GM12878 (cell line): ENCODE data around the gene PDZD2. TPM values are rescaled to one million over a fixed set of nuclear protein-coding genes. Genes with fewer than 3 reads are reported as not detected.

Experiments
- ATAC-seq: fragments of 200-7000 bp; cut with Tn5 transposase; 3 replicates; pipeline ENCODE4 v1.9.1; 2020; ENCODE audit warnings: mild to moderate bottlenecking, moderate library complexity
- BruUV-seq: library from RNA; stranded (reverse); fragments of 400-500 nt; replicated peaks from 2 replicates; lab custom pipeline; 2021; lab: Mats Ljungman, UMichigan
- CTCF ChIA-PET: fragments of 300-600 bp; sonication (Branson Sonifier 250); formaldehyde crosslinking; extraction: SDS; loops from one replicate; lab custom pipeline; 2021; ENCODE audit warnings: inconsistent platforms; lab: Yijun Ruan, JAX
- POLR2A ChIA-PET: fragments of 350-600 bp; formaldehyde crosslinking; extraction: SDS; loops from one replicate; lab custom pipeline; 2021; ENCODE audit warnings: inconsistent platforms; lab: Charles Lee
- RAD21 ChIA-PET: fragments of 300-600 bp; sonication (Branson Sonifier 250); formaldehyde crosslinking; loops from one replicate; lab custom pipeline; 2023; ENCODE audit warnings: antibody characterized with exemption; ENCODE audit not compliant: unreplicated experiment; lab: Charles Lee
- SMC1A ChIA-PET: fragments of 300-600 bp; sonication (Branson Sonifier 250); formaldehyde crosslinking; loops from one replicate; lab custom pipeline; 2023; ENCODE audit not compliant: unreplicated experiment, uncharacterized antibody; lab: Charles Lee
- DNase-seq: peaks from one replicate; pipeline ENCODE4 v3.0.0-alpha.2; 2011; ENCODE audit warnings: low read depth, low spot score
- FAIRE-seq: peaks from 3 replicates; lab custom pipeline; 2011; peaks lifted over from hg19 to GRCh38; lab: Jason Lieb, UNC
- H2AFZ ChIP-seq: 2 replicates; pipeline ENCODE4 v1.6.0; 2011; ENCODE audit warnings: low read depth, low read length, control low read depth; ENCODE audit not compliant: control insufficient read depth
- H3K27ac ChIP-seq: 2 replicates; pipeline ENCODE4 v1.5.1; 2011; ENCODE audit warnings: control low read depth; ENCODE audit not compliant: control insufficient read depth, insufficient read depth
- H3K27me3 ChIP-seq, 2 experiments: replicated peaks in 1 of 2; 2 replicates each; pipeline versions ENCODE4 v1.6.0 to v1.6.1; 2011; ENCODE audit warnings: low read length in 1 of 2; ENCODE audit not compliant: control insufficient read depth in 2 of 2, insufficient read depth in 2 of 2
- H3K36me3 ChIP-seq, 2 experiments: 2 replicates each; pipeline ENCODE4 v1.5.1; 2011; ENCODE audit warnings: low read length in 1 of 2; ENCODE audit not compliant: control insufficient read depth in 2 of 2, insufficient read depth in 2 of 2
- H3K4me1 ChIP-seq: 2 replicates; pipeline ENCODE4 v1.6.1; 2011; ENCODE audit warnings: mild to moderate bottlenecking, low read length, moderate library complexity, mixed read lengths; ENCODE audit not compliant: control insufficient read depth, insufficient read depth
- H3K4me2 ChIP-seq: 2 replicates; pipeline ENCODE4 v1.6.0; 2011; ENCODE audit warnings: control low read depth; ENCODE audit not compliant: control insufficient read depth, insufficient read depth
- H3K4me3 ChIP-seq: fragments of 200-600 bp; sonication (generic); 2 replicates; pipeline ENCODE4 v1.5.1; 2016
- H3K79me2 ChIP-seq: 2 replicates; pipeline ENCODE4 v1.6.0; 2011; ENCODE audit warnings: low read length; ENCODE audit not compliant: control insufficient read depth, insufficient read depth
- H3K9ac ChIP-seq: 2 replicates; pipeline ENCODE4 v1.8.0; 2011; ENCODE audit warnings: low read length, control low read depth, mixed read lengths; ENCODE audit not compliant: control insufficient read depth, insufficient read depth
- H3K9me3 ChIP-seq: replicated peaks from 3 replicates; pipeline ENCODE4 v1.5.1; 2011; ENCODE audit warnings: mild to moderate bottlenecking, low read length; ENCODE audit not compliant: control insufficient read depth, insufficient read depth
- H4K20me1 ChIP-seq: 2 replicates; pipeline ENCODE4 v1.6.0; 2011; ENCODE audit not compliant: control insufficient read depth, insufficient read depth
- CEBPB ChIP-seq, 2 experiments: fragments of 150-350 bp in 1 of 2; IDR thresholded peaks; 2 replicates each; pipeline ENCODE4 v1.6.1; 2012 to 2014; ENCODE audit warnings: low read depth in 2 of 2, low read length in 2 of 2, borderline replicate concordance in 1 of 2, inconsistent platforms in 1 of 2
- CREM ChIP-seq: IDR thresholded peaks from 2 replicates; pipeline ENCODE4 v1.6.1; 2014; ENCODE audit warnings: antibody characterized with exemption, low read depth
- IKZF1 ChIP-seq: fragments of 450-650 bp; conservative IDR thresholded peaks from 2 replicates; pipeline ENCODE4 v1.6.1; 2017; ENCODE audit warnings: antibody characterized with exemption, mild to moderate bottlenecking
- IKZF2 ChIP-seq, 2 experiments: fragments of 450-650 bp; IDR thresholded peaks; 2 replicates each; pipeline ENCODE4 v1.6.1; 2017; ENCODE audit warnings: mild to moderate bottlenecking in 2 of 2, moderate library complexity in 2 of 2
- MEF2B ChIP-seq: fragments of 450-650 bp; IDR thresholded peaks from 2 replicates; pipeline ENCODE4 v1.6.1; 2018; ENCODE audit warnings: mild to moderate bottlenecking, moderate library complexity; ENCODE audit not compliant: partially characterized antibody, poor library complexity, severe bottlenecking
- MTA3 ChIP-seq: IDR thresholded peaks from 2 replicates; pipeline ENCODE4 v1.6.1; 2012; ENCODE audit warnings: low read length, inconsistent platforms, borderline replicate concordance
- NFYA ChIP-seq: IDR thresholded peaks from 2 replicates; pipeline ENCODE4 v1.6.1; 2011; ENCODE audit warnings: low read depth, mild to moderate bottlenecking, low read length, improper control_type of control experiment, borderline replicate concordance
- NR2F1 ChIP-seq: fragments of 450-650 bp; conservative IDR thresholded peaks from 2 replicates; pipeline ENCODE4 v1.6.1; 2017; ENCODE audit warnings: mild to moderate bottlenecking
- PML ChIP-seq: IDR thresholded peaks from 2 replicates; pipeline ENCODE4 v1.6.1; 2012; ENCODE audit warnings: low read length, inconsistent platforms
- POLR2AphosphoS5 ChIP-seq: IDR thresholded peaks from 2 replicates; pipeline ENCODE4 v1.6.1; 2011; ENCODE audit warnings: mild to moderate bottlenecking, low read length, inconsistent platforms
- RELA ChIP-seq: fragments of 450-650 bp; IDR thresholded peaks from 2 replicates; pipeline ENCODE4 v1.8.0; 2014; ENCODE audit warnings: borderline replicate concordance; ENCODE audit not compliant: partially characterized antibody
- SMAD5 ChIP-seq: IDR thresholded peaks from 2 replicates; pipeline ENCODE4 v1.6.1; 2016; ENCODE audit warnings: antibody characterized with exemption, low read depth
- SMC3 ChIP-seq: IDR thresholded peaks from 2 replicates; pipeline ENCODE4 v1.6.1; 2011; ENCODE audit warnings: low read length, improper control_type of control experiment, borderline replicate concordance
- TARDBP ChIP-seq: IDR thresholded peaks from 2 replicates; pipeline ENCODE4 v1.6.1; 2016; ENCODE audit warnings: borderline replicate concordance
- YBX1 ChIP-seq: fragments of 450-650 bp; IDR thresholded peaks from 2 replicates; pipeline ENCODE4 v1.6.1; 2016; ENCODE audit warnings: antibody characterized with exemption
- YY1 ChIP-seq: IDR thresholded peaks from 2 replicates; pipeline ENCODE4 v1.6.1; 2011; ENCODE audit warnings: low read depth, mild to moderate bottlenecking, low read length
- ZBED1 ChIP-seq: IDR thresholded peaks from 2 replicates; pipeline ENCODE4 v1.6.1; 2016; ENCODE audit warnings: borderline replicate concordance
- WGBS: methylation state at CpG from one replicate; pipeline ENCODE4 v1.1.6; 2016; ENCODE audit warnings: low lambda C conversion rate; ENCODE audit not compliant: insufficient replicate concordance, insufficient coverage; ENCODE audit errors: missing lambda C conversion rate; 5-methylcytosine and 5-hydroxymethylcytosine counted together
- in situ Hi-C: fragments of 300-500 bp; cut with MboI; formaldehyde crosslinking; loops from 9 replicates; pipeline ENCODE4 v1.14.3; 2018; ENCODE audit warnings: mixed read lengths
- intact Hi-C: fragments of 100-400 bp; cut with micrococcal nuclease; formaldehyde crosslinking; loops from one replicate; pipeline ENCODE4 v1.14.2; 2022; ENCODE audit not compliant: unreplicated experiment
- polyA plus RNA-seq, 11 experiments: library from polyadenylated mRNA; depleted of rRNA in 4 of 11; unstranded in 6 of 11; stranded (reverse) in 5 of 11; fragments of >200 nt; fragmentation: Nextera tagmentation in 4 of 11; fragmentation: Illumina TruSeq in 1 of 11; extraction: Ambion mirVana in 4 of 11; extraction: Trizol in 1 of 11; gene quantifications; 1 replicate in 1 of 11; 2 replicates in 10 of 11; pipeline versions ENCODE4 v1.2.1 to v1.2.3, GENCODE V29; 2011 to 2016; ENCODE audit warnings: inconsistent platforms in 2 of 11, missing spikeins in 2 of 11, low read depth in 1 of 11
- total RNA-seq, 4 experiments: library from RNA; depleted of rRNA in 3 of 4; stranded (reverse); fragments of >200 nt in 3 of 4; fragmentation: Illumina TruSeq in 1 of 4; extraction: Trizol in 1 of 4; gene quantifications; 2 replicates each; pipeline versions ENCODE4 v1.2.1 to v1.2.3, GENCODE V29; 2013 to 2021
- TF ChIP-seq, protein P1 (sequence below): IDR thresholded peaks from 2 replicates; pipeline ENCODE4 v1.6.1; 2012; ENCODE audit warnings: low read depth, low read length, improper control_type of control experiment
- TF ChIP-seq, protein P2 (sequence below): IDR thresholded peaks from 2 replicates; pipeline ENCODE4 v1.6.1; 2011; ENCODE audit warnings: mild to moderate bottlenecking, low read depth, low read length, moderate library complexity; ENCODE audit not compliant: insufficient replicate concordance

The PDZD2 gene
- total and polyA plus RNA-seq, 10 of the 15 experiments (the other 5 are each of a cell fraction or from before 2014, with no cell fraction given) = 0.01 to 0.58 (median 0.29) TPM; not detected in 3

- H3K4me2 ChIP-seq = no peak overlapping the region
- no peak overlapping the region for H3K9ac ChIP-seq
- ChIA-PET SMC1A (interaction anchor here (0.6 kb wide), 1 partner anchor 856 kb away, joined by 4 read pairs; no protein-coding TSS in a partner anchor), POLR2A (no interaction called here), CTCF (no interaction called here), RAD21 (no interaction called here)
- H3K36me3 ChIP-seq = no peaks in the 10 kb centered on the region
- peaks cover 0 to 4% of the 10 kb centered on the region in 2 experiments; a peak in 2 of 4 replicates for H3K27me3 ChIP-seq
- DNase-seq (no peak), ATAC-seq (no peak), FAIRE-seq (no peak)
- TF ChIP-seq PML (no peak), YBX1 (no peak), RELA (no peak), MTA3 (no peak), SMAD5 (no peak)
- TF ChIP-seq, protein P1, sequence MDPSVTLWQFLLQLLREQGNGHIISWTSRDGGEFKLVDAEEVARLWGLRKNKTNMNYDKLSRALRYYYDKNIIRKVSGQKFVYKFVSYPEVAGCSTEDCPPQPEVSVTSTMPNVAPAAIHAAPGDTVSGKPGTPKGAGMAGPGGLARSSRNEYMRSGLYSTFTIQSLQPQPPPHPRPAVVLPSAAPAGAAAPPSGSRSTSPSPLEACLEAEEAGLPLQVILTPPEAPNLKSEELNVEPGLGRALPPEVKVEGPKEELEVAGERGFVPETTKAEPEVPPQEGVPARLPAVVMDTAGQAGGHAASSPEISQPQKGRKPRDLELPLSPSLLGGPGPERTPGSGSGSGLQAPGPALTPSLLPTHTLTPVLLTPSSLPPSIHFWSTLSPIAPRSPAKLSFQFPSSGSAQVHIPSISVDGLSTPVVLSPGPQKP = no peak
- H3K9me3 ChIP-seq = no peaks in the 10 kb centered on the region
- H3K79me2 ChIP-seq = no peaks in the 10 kb centered on the region
- no peak overlapping the region for H2AFZ ChIP-seq
- no TSS peak for BruUV-seq
- 22% methylated on average over 10 of the region's 10 CpGs for WGBS
- H3K4me3 ChIP-seq = no peak overlapping the region
- intact Hi-C loops = no loop called here
- no peaks in the 10 kb centered on the region for H3K4me1 ChIP-seq
- H4K20me1 ChIP-seq = no peaks in the 10 kb centered on the region
- in situ Hi-C loops = no loop called here
- H3K27ac ChIP-seq = no peak overlapping the region
These were observed 116.8 kb downstream of the PDZD2 start for GRCh38 chr5:31755676-31756230.

DNA sequence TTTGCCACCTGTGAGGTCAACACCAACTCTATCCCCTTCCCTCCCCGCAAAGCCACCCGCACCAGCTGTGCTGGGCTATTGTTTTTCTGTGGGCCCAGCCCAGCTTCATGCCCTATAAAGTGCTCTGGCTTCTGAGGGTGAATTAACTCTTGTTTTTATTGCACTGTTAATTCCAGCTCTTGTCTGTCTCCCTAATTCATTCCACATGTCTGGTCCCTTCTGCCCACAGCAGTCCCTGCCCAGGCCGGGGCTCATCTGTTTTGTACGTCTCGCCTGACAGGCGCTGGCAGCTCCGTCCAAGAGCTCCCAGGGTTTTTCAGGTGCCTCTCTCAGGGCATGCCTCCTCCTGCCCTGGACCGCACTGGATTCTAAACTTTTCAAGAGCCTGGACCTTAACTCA lies 118.9 kb downstream of the PDZD2 start:
- POLR2A ChIA-PET = no interaction called here
- Histone ChIP-seq H3K79me2 (no peaks in the 10 kb centered on the region), H4K20me1 (no peaks in the 10 kb centered on the region), H3K4me2 (no peak overlapping the region), H3K9ac (no peak overlapping the region)
- FAIRE-seq = no peak
- SMC1A ChIA-PET = no interaction called here
- CTCF ChIA-PET = no interaction called here
- WGBS = 87% methylated on average over 8 of the region's 8 CpGs
- TF ChIP-seq YY1 (no peak), SMC3 (no peak), NR2F1 (no peak), ZBED1 (no peak), IKZF1 (no peak), POLR2AphosphoS5 (no peak), NFYA (no peak), IKZF2 (IDR thresholded peaks at IDR 0.05) (no peak), MEF2B (no peak), CREM (no peak), CEBPB (IDR thresholded peaks at IDR 0.05; ENCODE audit: borderline replicate concordance in 1 of 2, low read depth in 2 of 2, low read length in 2 of 2) (no peak), TARDBP (no peak)
- TF ChIP-seq, protein P2, sequence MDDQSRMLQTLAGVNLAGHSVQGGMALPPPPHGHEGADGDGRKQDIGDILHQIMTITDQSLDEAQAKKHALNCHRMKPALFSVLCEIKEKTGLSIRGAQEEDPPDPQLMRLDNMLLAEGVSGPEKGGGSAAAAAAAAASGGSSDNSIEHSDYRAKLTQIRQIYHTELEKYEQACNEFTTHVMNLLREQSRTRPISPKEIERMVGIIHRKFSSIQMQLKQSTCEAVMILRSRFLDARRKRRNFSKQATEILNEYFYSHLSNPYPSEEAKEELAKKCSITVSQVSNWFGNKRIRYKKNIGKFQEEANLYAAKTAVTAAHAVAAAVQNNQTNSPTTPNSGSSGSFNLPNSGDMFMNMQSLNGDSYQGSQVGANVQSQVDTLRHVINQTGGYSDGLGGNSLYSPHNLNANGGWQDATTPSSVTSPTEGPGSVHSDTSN = no peak
- TF ChIP-seq, all 136 proteins: peak for 0
- no peak for ATAC-seq
- no peaks in the 10 kb centered on the region for H3K9me3 ChIP-seq
- no peak overlapping the region for H3K27ac ChIP-seq
- no peak overlapping the region for H3K4me3 ChIP-seq
- H2AFZ ChIP-seq = no peak overlapping the region
- no peaks in the 10 kb centered on the region for H3K36me3 ChIP-seq
- intact Hi-C loops = no loop called here
- no TSS peak for BruUV-seq
- no peak for DNase-seq
- H3K27me3 ChIP-seq = peaks cover 0 to 4% of the 10 kb centered on the region in 2 experiments; a peak in 1 of 4 replicates
- in situ Hi-C loops = no loop called here
- no peaks in the 10 kb centered on the region for H3K4me1 ChIP-seq
- RAD21 ChIA-PET = no interaction called here
